Naive B cell (primary cell): ENCODE measurements around the gene STK35. TPM values are rescaled to one million over a fixed set of nuclear protein-coding genes. Genes with fewer than 3 reads are reported as not detected.
"Not testable (repeated sequence)": the region's sequence is repeated elsewhere in the genome, so short reads cannot be mapped to it uniquely, and the experiment has no call there.

Source experiments
- ATAC-seq, 2 donors: fragments of 150-1000 bp; cut with Tn5 transposase; 2 replicates each; pipeline ENCODE4 v1.10.0; 2021; ENCODE audit warnings: low read depth in 2 of 2, mild to moderate bottlenecking in 2 of 2, moderate library complexity in 2 of 2
- DNase-seq: peaks from one replicate; pipeline ENCODE4 v3.0.0; 2022
- H3K27ac Mint-ChIP-seq, 6 donors: one replicate each; pipeline ENCODE4 v1.8.0; 2020 to 2022; ENCODE audit warnings: mild to moderate bottlenecking in 6 of 6, mixed read lengths in 6 of 6, moderate library complexity in 5 of 6, inconsistent platforms in 2 of 6
- H3K27me3 Mint-ChIP-seq, 3 donors: one replicate each; pipeline ENCODE4 v1.8.0; 2021 to 2022; ENCODE audit warnings: mixed read lengths in 3 of 3, mild to moderate bottlenecking in 1 of 3
- H3K36me3 Mint-ChIP-seq, 2 donors: one replicate each; pipeline ENCODE4 v1.8.0; 2020 to 2022; ENCODE audit warnings: mixed read lengths in 2 of 2, inconsistent platforms in 1 of 2, mild to moderate bottlenecking in 1 of 2
- H3K4me1 Mint-ChIP-seq, 3 donors: one replicate each; pipeline ENCODE4 v1.8.0; 2020 to 2022; ENCODE audit warnings: mixed read lengths in 3 of 3, inconsistent platforms in 1 of 3, mild to moderate bottlenecking in 1 of 3, moderate library complexity in 1 of 3
- H3K4me3 Mint-ChIP-seq, 8 donors: one replicate each; pipeline ENCODE4 v1.8.0; 2020 to 2022; ENCODE audit warnings: mild to moderate bottlenecking in 8 of 8, mixed read lengths in 8 of 8, moderate library complexity in 8 of 8, inconsistent platforms in 2 of 8
- H3K9me3 Mint-ChIP-seq, 7 donors: one replicate each; pipeline ENCODE4 v1.8.0; 2020 to 2022; ENCODE audit warnings: mixed read lengths in 7 of 7, mild to moderate bottlenecking in 5 of 7, inconsistent platforms in 2 of 7, moderate library complexity in 1 of 7
- polyA plus RNA-seq, 6 donors: library from polyadenylated mRNA; unstranded; fragments of 300-500 nt; fragmentation: Illumina TruSeq; gene quantifications; one replicate each; pipeline ENCODE4 v1.2.3, GENCODE V29; 2021; ENCODE audit warnings: low read depth in 6 of 6

The STK35 gene
- polyA plus RNA-seq, 6 donors from 2014 or later, result 3.3 to 8.7 (median 5.7) TPM

- Mint-ChIP-seq H3K36me3 (no peaks in the 10 kb centered on the region), H3K9me3 (no peaks in the 10 kb centered on the region), H3K27ac (no peak overlapping the region), H3K4me1 (peaks cover 10 to 15% (median 11%) of the 10 kb centered on the region in 3 donors), H3K4me3 (no peak overlapping the region), H3K27me3 (peaks cover 22 to 26% (median 24%) of the 10 kb centered on the region in 3 donors)
- DNase-seq (no peak), ATAC-seq (no peak)
These were observed 75.3 kb downstream of the STK35 start for GRCh38 chr20:2176946-2177345.

- H3K27me3 Mint-ChIP-seq, result peaks cover 14 to 23% (median 17%) of the 10 kb centered on the region in 3 donors
- no peak for ATAC-seq
- no peaks in the 10 kb centered on the region for H3K36me3 Mint-ChIP-seq
- H3K9me3 Mint-ChIP-seq, result no peaks in the 10 kb centered on the region
- peak overlapping the region in 1 of 8 donors; percentile 72 for H3K4me3 Mint-ChIP-seq
- peaks cover 7 to 9% (median 7%) of the 10 kb centered on the region in 3 donors for H3K4me1 Mint-ChIP-seq
- DNase-seq, result no peak
- H3K27ac Mint-ChIP-seq, result peak overlapping the region in 2 of 6 donors; percentile 17 to 52
These were observed 76.9 kb downstream of the STK35 start for GRCh38 chr20:2178318-2179232.

GRCh38 chr20:2179233-2179580 lies 77.6 kb downstream of the STK35 start:
- no peaks in the 10 kb centered on the region for H3K9me3 Mint-ChIP-seq
- H3K4me1 Mint-ChIP-seq, result peaks cover 7 to 9% (median 7%) of the 10 kb centered on the region in 3 donors
- no peak overlapping the region for H3K4me3 Mint-ChIP-seq
- DNase-seq (no peak), ATAC-seq (no peak)
- H3K27ac Mint-ChIP-seq, result no peak overlapping the region
- H3K36me3 Mint-ChIP-seq, result no peaks in the 10 kb centered on the region
- peaks cover 14 to 20% (median 17%) of the 10 kb centered on the region in 3 donors for H3K27me3 Mint-ChIP-seq

- Mint-ChIP-seq H3K36me3 (no peaks in the 10 kb centered on the region), H3K4me1 (peaks cover 7 to 9% (median 7%) of the 10 kb centered on the region in 3 donors), H3K27me3 (peaks cover 14 to 17% (median 15%) of the 10 kb centered on the region in 3 donors), H3K27ac (no peak overlapping the region), H3K4me3 (no peak overlapping the region), H3K9me3 (no peaks in the 10 kb centered on the region)
- no peak for DNase-seq
- no peak for ATAC-seq
These were observed 78.3 kb downstream of the STK35 start for GRCh38 chr20:2179949-2180348.

GRCh38 chr20:2183381-2183780 lies 81.8 kb downstream of the STK35 start:
- Mint-ChIP-seq H3K27me3 (peaks cover 4 to 6% (median 5%) of the 10 kb centered on the region in 3 donors), H3K36me3 (peaks cover 0 to 6% of the 10 kb centered on the region in 2 donors), H3K27ac (peak overlapping the region in 1 of 6 donors; percentile 47), H3K9me3 (peaks cover 0 to 18% (median 7%) of the 10 kb centered on the region in 7 donors), H3K4me3 (no peak overlapping the region), H3K4me1 (peaks cover 3 to 5% (median 3%) of the 10 kb centered on the region in 3 donors)
- ATAC-seq (no peak), DNase-seq (no peak)

GRCh38 chr20:2184933-2185332 lies 83.3 kb downstream of the STK35 start:
- not testable (repeated sequence) for ATAC-seq, DNase-seq, H3K27ac Mint-ChIP-seq, H3K36me3 Mint-ChIP-seq, H3K4me1 Mint-ChIP-seq, H3K4me3 Mint-ChIP-seq, H3K27me3 Mint-ChIP-seq
- H3K9me3 Mint-ChIP-seq, result peaks cover 0 to 21% (median 7%) of the 10 kb centered on the region in 7 donors

- no peak for ATAC-seq
- H3K27ac Mint-ChIP-seq, result no peak overlapping the region
- no peak overlapping the region for H3K4me3 Mint-ChIP-seq
- no peaks in the 10 kb centered on the region for H3K4me1 Mint-ChIP-seq
- DNase-seq, result no peak
- no peaks in the 10 kb centered on the region for H3K9me3 Mint-ChIP-seq
- H3K27me3 Mint-ChIP-seq, result peaks cover 34 to 50% (median 42%) of the 10 kb centered on the region in 3 donors
- H3K36me3 Mint-ChIP-seq, result no peaks in the 10 kb centered on the region
These were observed 94.0 kb downstream of the STK35 start for GRCh38 chr20:2195614-2196013.

GRCh38 chr20:2197166-2197565 lies 95.5 kb downstream of the STK35 start:
- H3K4me1 Mint-ChIP-seq, result no peaks in the 10 kb centered on the region
- peaks cover 23 to 50% (median 41%) of the 10 kb centered on the region in 3 donors for H3K27me3 Mint-ChIP-seq

More at GRCh38 chr20:2197166-2197565, 95.5 kb downstream of the STK35 start:
- ATAC-seq, result no peak
- no peak overlapping the region for H3K4me3 Mint-ChIP-seq
- H3K9me3 Mint-ChIP-seq, result no peaks in the 10 kb centered on the region
- H3K36me3 Mint-ChIP-seq, result no peaks in the 10 kb centered on the region
- no peak overlapping the region for H3K27ac Mint-ChIP-seq
- DNase-seq, result no peak

Other genes with a start within 250 kb of the STK35 start
- gene SIRPA, start 206.4 kb upstream of the STK35 start, polyA plus RNA-seq, result under 1 TPM in 4 of 6 donors, not detected in 2; 0.24 to 0.44 (median 0.26) TPM
- not detected for gene PDYN, start 107.8 kb upstream of the STK35 start, polyA plus RNA-seq
- not detected for gene TGM3, start 194.2 kb downstream of the STK35 start, polyA plus RNA-seq